SK-N-SH treated with all-trans-retinoic acid at 6 μM for 48 hours (cell line): ENCODE data around the gene ITM2B.

Experiments used
- ATAC-seq: fragments of 200-7000 bp; cut with Tn5 transposase; 3 replicates; pipeline ENCODE4 v1.9.1; 2020; ENCODE audit warnings: mild to moderate bottlenecking, moderate library complexity
- ARNTL ChIP-seq: fragments of 450-650 bp; formaldehyde crosslinking; IDR thresholded peaks from 2 replicates; pipeline ENCODE4 v1.5.0; 2020; ENCODE audit warnings: low read depth, mild to moderate bottlenecking, moderate library complexity, borderline replicate concordance
- BACH2 ChIP-seq: fragments of 250-450 bp; sonication (Bioruptor Pico); IDR thresholded peaks from 2 replicates; pipeline ENCODE4 v1.9.0; 2021; ENCODE audit warnings: mild to moderate bottlenecking, borderline replicate concordance
- CSDC2 ChIP-seq: fragments of 250-450 bp; sonication (Bioruptor Pico); IDR thresholded peaks from 2 replicates; pipeline ENCODE4 v1.5.0; 2020; ENCODE audit warnings: mild to moderate bottlenecking, moderate library complexity
- ESRRG ChIP-seq: fragments of 250-450 bp; sonication (Bioruptor Pico); IDR thresholded peaks from 2 replicates; pipeline ENCODE4 v1.6.1; 2021; ENCODE audit warnings: mild to moderate bottlenecking
- GLIS3 ChIP-seq: fragments of 250-450 bp; sonication (Bioruptor Pico); IDR thresholded peaks from 2 replicates; pipeline ENCODE4 v1.5.0; 2020; ENCODE audit warnings: mild to moderate bottlenecking, moderate library complexity
- ISL1 ChIP-seq: fragments of 250-450 bp; sonication (Bioruptor Pico); IDR thresholded peaks from 2 replicates; pipeline ENCODE4 v2.1.2; 2022; ENCODE audit warnings: mild to moderate bottlenecking, moderate library complexity
- OSR1 ChIP-seq: fragments of 250-450 bp; sonication (Bioruptor Pico); IDR thresholded peaks from 2 replicates; pipeline ENCODE4 v1.8.0; 2022; ENCODE audit warnings: moderate library complexity, mild to moderate bottlenecking, inconsistent platforms
- PPARA ChIP-seq: fragments of 250-450 bp; sonication (Bioruptor Pico); IDR thresholded peaks from 2 replicates; pipeline ENCODE4 v1.5.0; 2020; ENCODE audit warnings: mild to moderate bottlenecking, borderline replicate concordance
- SNAI2 ChIP-seq: fragments of 250-450 bp; sonication (Bioruptor Pico); IDR thresholded peaks from 2 replicates; pipeline ENCODE4 v1.5.0; 2020; ENCODE audit warnings: mild to moderate bottlenecking, moderate library complexity
- TCF4 ChIP-seq: fragments of 250-450 bp; sonication (Bioruptor Pico); IDR thresholded peaks from 2 replicates; pipeline ENCODE4 v1.8.0; 2021; ENCODE audit warnings: mild to moderate bottlenecking, moderate library complexity, borderline replicate concordance
- TOX ChIP-seq: fragments of 250-450 bp; sonication (Bioruptor Pico); IDR thresholded peaks from 2 replicates; pipeline ENCODE4 v1.8.0; 2021; ENCODE audit warnings: mild to moderate bottlenecking, moderate library complexity, borderline replicate concordance
- ZC3H10 ChIP-seq: fragments of 250-450 bp; sonication (Bioruptor Pico); IDR thresholded peaks from 2 replicates; pipeline ENCODE4 v1.5.1; 2021; ENCODE audit warnings: mild to moderate bottlenecking, moderate library complexity
- ZFP3 ChIP-seq: fragments of 250-450 bp; sonication (Bioruptor Pico); IDR thresholded peaks from 2 replicates; pipeline ENCODE4 v1.5.0; 2020; ENCODE audit warnings: mild to moderate bottlenecking, moderate library complexity
- ZFP30 ChIP-seq: fragments of 450-650 bp; formaldehyde crosslinking; IDR thresholded peaks from 2 replicates; pipeline ENCODE4 v1.5.0; 2022; ENCODE audit warnings: mild to moderate bottlenecking, moderate library complexity
- ZNF565 ChIP-seq: fragments of 450-650 bp; formaldehyde crosslinking; conservative IDR thresholded peaks from 2 replicates; pipeline ENCODE4 v1.5.0; 2020; ENCODE audit warnings: low read depth, mild to moderate bottlenecking, moderate library complexity
- ZNF70 ChIP-seq: fragments of 450-650 bp; formaldehyde crosslinking; IDR thresholded peaks from 2 replicates; pipeline ENCODE4 v1.5.0; 2020; ENCODE audit warnings: mild to moderate bottlenecking, moderate library complexity
- TF ChIP-seq, protein P1 (sequence below): fragments of 250-450 bp; sonication (Bioruptor Pico); IDR thresholded peaks from 2 replicates; pipeline ENCODE4 v1.8.0; 2020; ENCODE audit warnings: mild to moderate bottlenecking, moderate library complexity, borderline replicate concordance
- TF ChIP-seq, protein P2 (sequence below): fragments of 250-450 bp; sonication (Bioruptor Pico); IDR thresholded peaks from 2 replicates; pipeline ENCODE4 v1.5.1; 2020; ENCODE audit warnings: low read depth, mild to moderate bottlenecking, moderate library complexity
- TF ChIP-seq, protein P3 (sequence below): fragments of 250-450 bp; sonication (Bioruptor Pico); IDR thresholded peaks from 2 replicates; pipeline ENCODE4 v1.8.0; 2021; ENCODE audit warnings: low read depth, mild to moderate bottlenecking, moderate library complexity, borderline replicate concordance
- TF ChIP-seq, protein P4 (sequence below): fragments of 250-450 bp; sonication (Bioruptor Pico); IDR thresholded peaks from 2 replicates; pipeline ENCODE4 v1.5.0; 2020; ENCODE audit warnings: mild to moderate bottlenecking, moderate library complexity

Gene ITM2B

DNA sequence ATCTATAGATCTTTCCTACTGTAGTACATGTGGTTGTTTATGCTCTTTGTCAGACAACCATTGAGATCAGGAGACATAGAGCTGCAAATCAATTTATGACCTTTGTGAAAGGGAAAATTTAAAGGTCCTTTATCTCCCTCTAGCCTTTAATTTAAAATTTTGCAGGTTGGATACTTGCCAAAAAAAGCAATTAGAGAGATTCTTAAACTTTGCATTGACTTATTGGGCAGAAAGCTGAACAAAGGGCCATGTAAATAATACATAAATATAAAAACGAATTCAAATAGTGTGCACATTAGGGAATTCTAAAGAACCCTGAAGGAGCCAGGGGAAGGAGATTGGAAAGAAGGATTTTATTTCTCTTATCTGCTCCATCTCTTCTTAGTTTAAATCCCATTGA is 48.5 kb downstream of the ITM2B start:
- no peak for ATAC-seq

DNA sequence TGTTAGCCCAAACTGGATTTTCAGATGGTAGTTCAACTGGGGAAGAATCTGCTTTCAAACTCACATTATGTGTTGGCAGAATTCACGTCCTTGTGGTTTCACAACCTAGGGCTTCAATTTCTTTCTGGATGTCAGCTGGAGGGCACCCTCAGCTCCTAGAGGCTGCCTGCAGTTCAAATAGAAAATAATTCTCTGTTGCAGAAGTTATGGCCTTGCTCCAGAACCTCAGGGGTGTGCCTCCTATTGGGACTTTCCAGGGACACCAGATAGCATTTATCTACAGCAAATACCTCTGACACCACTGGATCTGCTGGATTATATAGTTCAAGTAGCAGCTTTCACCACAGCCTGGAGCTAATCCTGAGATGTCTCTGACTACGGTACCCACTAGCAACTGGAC is 58.7 kb downstream of the ITM2B start:
- no peak for ATAC-seq
- TF ChIP-seq ISL1 (no peak), OSR1 (CRISPR knock-in tag) (no peak), CSDC2 (CRISPR knock-in tag) (no peak), ZNF565 (CRISPR knock-in tag) (no peak), SNAI2 (no peak), ARNTL (CRISPR knock-in tag) (no peak), ZFP3 (CRISPR knock-in tag) (no peak), TCF4 (CRISPR knock-in tag) (no peak), BACH2 (CRISPR knock-in tag) (no peak), ZFP30 (CRISPR knock-in tag) (no peak), PPARA (no peak), TOX (CRISPR knock-in tag) (no peak), ESRRG (no peak)
- TF ChIP-seq, protein P1, sequence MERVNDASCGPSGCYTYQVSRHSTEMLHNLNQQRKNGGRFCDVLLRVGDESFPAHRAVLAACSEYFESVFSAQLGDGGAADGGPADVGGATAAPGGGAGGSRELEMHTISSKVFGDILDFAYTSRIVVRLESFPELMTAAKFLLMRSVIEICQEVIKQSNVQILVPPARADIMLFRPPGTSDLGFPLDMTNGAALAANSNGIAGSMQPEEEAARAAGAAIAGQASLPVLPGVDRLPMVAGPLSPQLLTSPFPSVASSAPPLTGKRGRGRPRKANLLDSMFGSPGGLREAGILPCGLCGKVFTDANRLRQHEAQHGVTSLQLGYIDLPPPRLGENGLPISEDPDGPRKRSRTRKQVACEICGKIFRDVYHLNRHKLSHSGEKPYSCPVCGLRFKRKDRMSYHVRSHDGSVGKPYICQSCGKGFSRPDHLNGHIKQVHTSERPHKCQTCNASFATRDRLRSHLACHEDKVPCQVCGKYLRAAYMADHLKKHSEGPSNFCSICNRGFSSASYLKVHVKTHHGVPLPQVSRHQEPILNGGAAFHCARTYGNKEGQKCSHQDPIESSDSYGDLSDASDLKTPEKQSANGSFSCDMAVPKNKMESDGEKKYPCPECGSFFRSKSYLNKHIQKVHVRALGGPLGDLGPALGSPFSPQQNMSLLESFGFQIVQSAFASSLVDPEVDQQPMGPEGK (CRISPR knock-in tag): no peak
- TF ChIP-seq, protein P2, sequence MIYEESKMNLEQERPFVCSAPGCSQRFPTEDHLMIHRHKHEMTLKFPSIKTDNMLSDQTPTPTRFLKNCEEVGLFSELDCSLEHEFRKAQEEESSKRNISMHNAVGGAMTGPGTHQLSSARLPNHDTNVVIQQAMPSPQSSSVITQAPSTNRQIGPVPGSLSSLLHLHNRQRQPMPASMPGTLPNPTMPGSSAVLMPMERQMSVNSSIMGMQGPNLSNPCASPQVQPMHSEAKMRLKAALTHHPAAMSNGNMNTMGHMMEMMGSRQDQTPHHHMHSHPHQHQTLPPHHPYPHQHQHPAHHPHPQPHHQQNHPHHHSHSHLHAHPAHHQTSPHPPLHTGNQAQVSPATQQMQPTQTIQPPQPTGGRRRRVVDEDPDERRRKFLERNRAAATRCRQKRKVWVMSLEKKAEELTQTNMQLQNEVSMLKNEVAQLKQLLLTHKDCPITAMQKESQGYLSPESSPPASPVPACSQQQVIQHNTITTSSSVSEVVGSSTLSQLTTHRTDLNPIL (CRISPR knock-in tag): no peak
- TF ChIP-seq, protein P3, sequence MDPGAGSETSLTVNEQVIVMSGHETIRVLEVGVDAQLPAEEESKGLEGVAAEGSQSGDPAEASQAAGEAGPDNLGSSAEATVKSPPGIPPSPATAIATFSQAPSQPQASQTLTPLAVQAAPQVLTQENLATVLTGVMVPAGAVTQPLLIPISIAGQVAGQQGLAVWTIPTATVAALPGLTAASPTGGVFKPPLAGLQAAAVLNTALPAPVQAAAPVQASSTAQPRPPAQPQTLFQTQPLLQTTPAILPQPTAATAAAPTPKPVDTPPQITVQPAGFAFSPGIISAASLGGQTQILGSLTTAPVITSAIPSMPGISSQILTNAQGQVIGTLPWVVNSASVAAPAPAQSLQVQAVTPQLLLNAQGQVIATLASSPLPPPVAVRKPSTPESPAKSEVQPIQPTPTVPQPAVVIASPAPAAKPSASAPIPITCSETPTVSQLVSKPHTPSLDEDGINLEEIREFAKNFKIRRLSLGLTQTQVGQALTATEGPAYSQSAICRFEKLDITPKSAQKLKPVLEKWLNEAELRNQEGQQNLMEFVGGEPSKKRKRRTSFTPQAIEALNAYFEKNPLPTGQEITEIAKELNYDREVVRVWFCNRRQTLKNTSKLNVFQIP (CRISPR knock-in tag): no peak
- TF ChIP-seq, protein P4, sequence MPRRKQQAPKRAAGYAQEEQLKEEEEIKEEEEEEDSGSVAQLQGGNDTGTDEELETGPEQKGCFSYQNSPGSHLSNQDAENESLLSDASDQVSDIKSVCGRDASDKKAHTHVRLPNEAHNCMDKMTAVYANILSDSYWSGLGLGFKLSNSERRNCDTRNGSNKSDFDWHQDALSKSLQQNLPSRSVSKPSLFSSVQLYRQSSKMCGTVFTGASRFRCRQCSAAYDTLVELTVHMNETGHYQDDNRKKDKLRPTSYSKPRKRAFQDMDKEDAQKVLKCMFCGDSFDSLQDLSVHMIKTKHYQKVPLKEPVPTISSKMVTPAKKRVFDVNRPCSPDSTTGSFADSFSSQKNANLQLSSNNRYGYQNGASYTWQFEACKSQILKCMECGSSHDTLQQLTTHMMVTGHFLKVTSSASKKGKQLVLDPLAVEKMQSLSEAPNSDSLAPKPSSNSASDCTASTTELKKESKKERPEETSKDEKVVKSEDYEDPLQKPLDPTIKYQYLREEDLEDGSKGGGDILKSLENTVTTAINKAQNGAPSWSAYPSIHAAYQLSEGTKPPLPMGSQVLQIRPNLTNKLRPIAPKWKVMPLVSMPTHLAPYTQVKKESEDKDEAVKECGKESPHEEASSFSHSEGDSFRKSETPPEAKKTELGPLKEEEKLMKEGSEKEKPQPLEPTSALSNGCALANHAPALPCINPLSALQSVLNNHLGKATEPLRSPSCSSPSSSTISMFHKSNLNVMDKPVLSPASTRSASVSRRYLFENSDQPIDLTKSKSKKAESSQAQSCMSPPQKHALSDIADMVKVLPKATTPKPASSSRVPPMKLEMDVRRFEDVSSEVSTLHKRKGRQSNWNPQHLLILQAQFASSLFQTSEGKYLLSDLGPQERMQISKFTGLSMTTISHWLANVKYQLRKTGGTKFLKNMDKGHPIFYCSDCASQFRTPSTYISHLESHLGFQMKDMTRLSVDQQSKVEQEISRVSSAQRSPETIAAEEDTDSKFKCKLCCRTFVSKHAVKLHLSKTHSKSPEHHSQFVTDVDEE (CRISPR knock-in tag): no peak

More for the DNA sequence above, 48.5 kb downstream of the ITM2B start:
- TF ChIP-seq ZNF70 (CRISPR knock-in tag) (no peak), ZFP3 (CRISPR knock-in tag) (no peak), ZC3H10 (CRISPR knock-in tag) (no peak), ISL1 (peak; percentile 19)
- TF ChIP-seq, all 23 proteins: peak for 1

DNA sequence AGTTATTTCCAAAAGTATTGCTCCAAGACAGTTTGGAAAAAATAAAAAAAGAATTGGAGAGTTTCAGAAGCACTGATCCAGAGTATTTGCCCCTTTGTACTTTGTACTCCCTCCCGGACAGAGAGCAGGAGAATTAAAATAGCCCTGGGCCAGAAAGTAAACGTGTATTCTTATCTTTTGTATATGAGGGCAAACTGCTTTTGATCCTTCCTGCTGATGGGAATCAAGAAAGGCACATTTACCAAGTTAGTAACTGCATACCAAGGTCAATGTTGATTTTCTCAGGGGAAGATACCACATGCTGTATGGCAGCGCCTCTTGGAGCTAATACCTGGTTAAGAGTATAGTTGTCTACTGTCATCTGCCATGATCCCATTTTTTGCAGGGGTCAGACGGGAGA is 59.6 kb downstream of the ITM2B start:
- ATAC-seq: no peak
- TF ChIP-seq ARNTL (CRISPR knock-in tag) (no peak), ISL1 (no peak), ZC3H10 (CRISPR knock-in tag) (no peak), CSDC2 (CRISPR knock-in tag) (no peak), GLIS3 (CRISPR knock-in tag) (no peak), BACH2 (CRISPR knock-in tag) (no peak)
- TF ChIP-seq, protein P1 (CRISPR knock-in tag): no peak
- TF ChIP-seq, all 23 proteins: peak for 0
